Osteocyte (in vitro differentiated cells): ENCODE data around the gene ILDR1. TPM values are rescaled to one million over a fixed set of nuclear protein-coding genes. Genes with fewer than 3 reads are reported as not detected.
A peak's percentile ranks its signal among the peaks of the same experiment; 100 is the strongest.

Experiments used
- DNase-seq: peaks from one replicate; pipeline ENCODE4 v3.0.0; 2021; ENCODE audit warnings: mixed read lengths; ENCODE audit not compliant: unreplicated experiment; ENCODE audit errors: extremely low spot score
- H3K27ac Mint-ChIP-seq: one replicate; pipeline ENCODE4 v1.8.0; 2021; ENCODE audit warnings: mild to moderate bottlenecking, mixed read lengths; ENCODE audit not compliant: unreplicated experiment
- H3K27me3 Mint-ChIP-seq: one replicate; pipeline ENCODE4 v1.8.0; 2021; ENCODE audit warnings: mixed read lengths; ENCODE audit not compliant: unreplicated experiment
- H3K36me3 Mint-ChIP-seq: one replicate; pipeline ENCODE4 v1.8.0; 2021; ENCODE audit warnings: mixed read lengths; ENCODE audit not compliant: unreplicated experiment
- H3K4me1 Mint-ChIP-seq: one replicate; pipeline ENCODE4 v1.8.0; 2021; ENCODE audit warnings: mixed read lengths; ENCODE audit not compliant: unreplicated experiment
- H3K4me3 Mint-ChIP-seq: one replicate; pipeline ENCODE4 v1.8.0; 2021; ENCODE audit warnings: mild to moderate bottlenecking, moderate library complexity, mixed read lengths; ENCODE audit not compliant: unreplicated experiment
- H3K9me3 Mint-ChIP-seq: one replicate; pipeline ENCODE4 v1.8.0; 2021; ENCODE audit warnings: mixed read lengths; ENCODE audit not compliant: unreplicated experiment
- CTCF ChIP-seq: fragments of 200-600 bp; sonication (generic); IDR thresholded peaks from 2 replicates; pipeline ENCODE4 v1.5.0; 2021; ENCODE audit warnings: antibody characterized with exemption, mild to moderate bottlenecking, moderate library complexity
- total RNA-seq: library from RNA; stranded (reverse); gene quantifications from 2 replicates; pipeline ENCODE4 v1.2.1, GENCODE V29; 2021

The ILDR1 gene
- total RNA-seq, 1 donor from 2014 or later: not detected

- peak; percentile 45 for TF ChIP-seq CTCF
- no peaks in the 10 kb centered on the region for H3K27me3 Mint-ChIP-seq
- H3K9me3 Mint-ChIP-seq: no peaks in the 10 kb centered on the region
- H3K27ac Mint-ChIP-seq: no peak overlapping the region
- H3K4me3 Mint-ChIP-seq: no peak overlapping the region
- peaks cover 3% of the 10 kb centered on the region for H3K4me1 Mint-ChIP-seq
- DNase-seq: no peak
- H3K36me3 Mint-ChIP-seq: no peaks in the 10 kb centered on the region
These were observed 26.6 kb downstream of the ILDR1 start for GRCh38 chr3:121995161-121996137.

DNA sequence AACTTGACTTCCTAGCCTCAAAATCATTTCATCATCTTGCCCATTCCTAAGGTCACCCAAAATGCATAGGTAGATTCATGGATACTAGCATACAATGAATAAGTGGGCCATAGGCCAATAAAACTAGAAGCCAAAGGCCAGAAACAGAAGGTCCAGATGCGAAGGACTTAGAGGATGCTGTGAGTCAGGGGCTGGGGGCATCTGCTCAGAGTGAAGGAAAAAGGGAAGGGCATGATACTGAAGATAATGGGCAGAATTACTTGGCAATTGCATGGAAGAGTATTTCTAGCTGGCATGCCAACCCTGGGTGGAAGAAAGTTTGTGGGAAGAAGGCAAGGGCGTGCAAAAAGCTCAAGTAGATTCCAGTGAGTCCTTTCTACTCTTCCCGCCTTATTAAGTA is 27.5 kb downstream of the ILDR1 start:
- Mint-ChIP-seq H3K36me3 (no peaks in the 10 kb centered on the region), H3K9me3 (no peaks in the 10 kb centered on the region), H3K4me3 (no peak overlapping the region), H3K4me1 (peaks cover 3% of the 10 kb centered on the region), H3K27me3 (no peaks in the 10 kb centered on the region), H3K27ac (no peak overlapping the region)
- TF ChIP-seq CTCF: no peak
- no peak for DNase-seq

GRCh38 chr3:121992601-121993560 is 29.2 kb downstream of the ILDR1 start:
- DNase-seq: no peak
- peaks cover 3% of the 10 kb centered on the region for H3K4me1 Mint-ChIP-seq
- TF ChIP-seq CTCF: no peak

GRCh38 chr3:121989943-121990342 is 32.1 kb downstream of the ILDR1 start:
- Mint-ChIP-seq H3K4me1 (no peaks in the 10 kb centered on the region), H3K27me3 (no peaks in the 10 kb centered on the region), H3K9me3 (no peaks in the 10 kb centered on the region), H3K36me3 (no peaks in the 10 kb centered on the region), H3K27ac (no peak overlapping the region), H3K4me3 (no peak overlapping the region)
- TF ChIP-seq CTCF: no peak
- no peak for DNase-seq

More at GRCh38 chr3:121992601-121993560, 29.2 kb downstream of the ILDR1 start:
- H3K4me3 Mint-ChIP-seq: no peak overlapping the region
- H3K27ac Mint-ChIP-seq: no peak overlapping the region
- H3K36me3 Mint-ChIP-seq: no peaks in the 10 kb centered on the region
- no peaks in the 10 kb centered on the region for H3K9me3 Mint-ChIP-seq
- no peaks in the 10 kb centered on the region for H3K27me3 Mint-ChIP-seq
